Lower leg skin (tissue), 3 donors: ENCODE data around the gene TUT1.

Source experiments
- POLR2A ChIP-seq, 2 donors: fragments of 450-650 bp; IDR thresholded peaks; one replicate each; pipeline ENCODE4 v1.6.1; 2016 to 2017; ENCODE audit warnings: antibody characterized with exemption in 2 of 2, mild to moderate bottlenecking in 1 of 2, moderate library complexity in 1 of 2
- TF ChIP-seq, protein P1 (sequence below), 3 donors: fragments of 450-650 bp; IDR thresholded peaks; one replicate each; pipeline ENCODE4 v1.5.1; 2016; ENCODE audit warnings: antibody characterized with exemption in 3 of 3, mild to moderate bottlenecking in 3 of 3, moderate library complexity in 2 of 3

DNA sequence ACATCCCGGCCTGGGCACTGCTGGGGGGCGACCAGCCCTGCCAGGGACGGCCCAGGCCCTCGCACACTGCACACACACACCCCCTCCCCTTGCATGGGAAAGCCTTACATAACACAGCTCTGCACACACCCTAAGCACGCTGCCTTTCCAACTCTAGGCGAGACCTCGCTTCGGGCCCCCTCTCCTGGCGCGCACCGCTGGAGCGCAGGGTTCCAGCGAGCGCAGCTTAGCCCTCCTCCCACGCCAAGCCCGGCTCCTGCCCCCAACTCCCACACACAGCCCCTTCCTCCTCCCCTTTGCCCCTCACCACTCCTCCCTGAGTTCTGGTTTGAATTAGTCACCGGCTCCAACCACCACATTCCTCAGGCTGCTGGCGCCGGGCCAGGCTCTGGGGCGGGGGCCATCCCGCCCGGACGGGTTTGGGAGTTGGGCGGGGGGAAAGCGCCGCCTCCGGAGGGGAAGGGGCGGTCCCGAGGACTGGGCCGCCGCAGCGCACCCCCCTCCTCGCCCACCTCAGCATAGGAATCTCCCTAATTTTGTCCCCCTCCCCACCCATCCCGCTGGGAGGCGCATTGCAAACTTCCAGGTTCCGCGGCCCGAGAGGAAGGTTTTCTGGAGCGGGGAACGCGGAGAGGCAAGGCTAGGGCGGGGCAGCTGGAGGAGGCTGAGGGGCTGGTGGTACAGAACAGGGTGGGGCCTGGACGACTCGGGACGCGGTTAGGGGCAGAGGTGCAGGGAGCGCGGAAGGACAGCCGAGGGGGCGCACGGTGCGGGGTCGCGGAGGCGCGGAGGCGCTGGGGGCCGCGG, 45.7 kb downstream of the TUT1 start:
- TF ChIP-seq, protein P1, sequence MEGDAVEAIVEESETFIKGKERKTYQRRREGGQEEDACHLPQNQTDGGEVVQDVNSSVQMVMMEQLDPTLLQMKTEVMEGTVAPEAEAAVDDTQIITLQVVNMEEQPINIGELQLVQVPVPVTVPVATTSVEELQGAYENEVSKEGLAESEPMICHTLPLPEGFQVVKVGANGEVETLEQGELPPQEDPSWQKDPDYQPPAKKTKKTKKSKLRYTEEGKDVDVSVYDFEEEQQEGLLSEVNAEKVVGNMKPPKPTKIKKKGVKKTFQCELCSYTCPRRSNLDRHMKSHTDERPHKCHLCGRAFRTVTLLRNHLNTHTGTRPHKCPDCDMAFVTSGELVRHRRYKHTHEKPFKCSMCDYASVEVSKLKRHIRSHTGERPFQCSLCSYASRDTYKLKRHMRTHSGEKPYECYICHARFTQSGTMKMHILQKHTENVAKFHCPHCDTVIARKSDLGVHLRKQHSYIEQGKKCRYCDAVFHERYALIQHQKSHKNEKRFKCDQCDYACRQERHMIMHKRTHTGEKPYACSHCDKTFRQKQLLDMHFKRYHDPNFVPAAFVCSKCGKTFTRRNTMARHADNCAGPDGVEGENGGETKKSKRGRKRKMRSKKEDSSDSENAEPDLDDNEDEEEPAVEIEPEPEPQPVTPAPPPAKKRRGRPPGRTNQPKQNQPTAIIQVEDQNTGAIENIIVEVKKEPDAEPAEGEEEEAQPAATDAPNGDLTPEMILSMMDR (IDR thresholded peaks at IDR 0.05) = peak in 1 of 3 donors; percentile 23
- TF ChIP-seq POLR2A (IDR thresholded peaks at IDR 0.05) = no peak
